IMR-90 (cell line): ENCODE data around the gene C1orf159. TPM values are rescaled to one million over a fixed set of nuclear protein-coding genes. Genes with fewer than 3 reads are reported as not detected.

ENCODE experiments used
- ATAC-seq: fragments of 200-7000 bp; cut with Tn5 transposase; 2 replicates; pipeline ENCODE4 v1.9.1; 2020; ENCODE audit warnings: low read depth, mild to moderate bottlenecking, moderate library complexity
- BruUV-seq: library from RNA; stranded (reverse); fragments of 400-500 nt; replicated peaks from 2 replicates; lab custom pipeline; 2021; lab: Mats Ljungman, UMichigan
- CTCF ChIA-PET: fragments of 300-600 bp; formaldehyde crosslinking; extraction: SDS; loops from one replicate; lab custom pipeline; 2021; ENCODE audit warnings: antibody characterized with exemption; lab: Yijun Ruan, JAX
- POLR2A ChIA-PET: fragments of 300-600 bp; sonication (Branson Sonifier 250); formaldehyde crosslinking; loops from one replicate; lab custom pipeline; 2022; ENCODE audit warnings: antibody characterized with exemption; ENCODE audit not compliant: unreplicated experiment; lab: Charles Lee
- DNase-seq: peaks from one replicate; pipeline ENCODE4 v3.0.0; 2013
- H2AFZ ChIP-seq: replicated peaks from 2 replicates; pipeline ENCODE3; 2013; ENCODE audit warnings: low read length, mild to moderate bottlenecking; ENCODE audit not compliant: poor library complexity
- H2AK5ac ChIP-seq: 2 replicates; pipeline ENCODE4 v1.6.1; 2013; ENCODE audit warnings: low read depth, low read length, inconsistent platforms
- H2AK9ac ChIP-seq: replicated peaks from 2 replicates; pipeline ENCODE3; 2013; ENCODE audit warnings: mild to moderate bottlenecking, low read depth, low read length, moderate library complexity; ENCODE audit not compliant: poor library complexity
- H2BK120ac ChIP-seq: 2 replicates; pipeline ENCODE4 v1.6.1; 2013; ENCODE audit warnings: low read depth, low read length, inconsistent platforms
- H2BK15ac ChIP-seq: 3 replicates; pipeline ENCODE4 v1.6.1; 2013; ENCODE audit warnings: low read depth, low read length, inconsistent platforms
- H2BK20ac ChIP-seq: 2 replicates; pipeline ENCODE4 v1.6.1; 2013; ENCODE audit warnings: low read depth, mild to moderate bottlenecking, inconsistent platforms, low read length, moderate library complexity
- H2BK5ac ChIP-seq: 2 replicates; pipeline ENCODE4 v1.6.1; 2013; ENCODE audit warnings: mild to moderate bottlenecking, low read depth, low read length, inconsistent platforms; ENCODE audit not compliant: poor library complexity, severe bottlenecking
- H3K14ac ChIP-seq: replicated peaks from 2 replicates; pipeline ENCODE4 v1.6.1; 2013; ENCODE audit warnings: low read depth, low read length, inconsistent platforms
- H3K18ac ChIP-seq: 2 replicates; pipeline ENCODE4 v1.6.1; 2013; ENCODE audit warnings: low read depth, low read length, control low read depth
- H3K23ac ChIP-seq: 2 replicates; pipeline ENCODE4 v1.6.1; 2013; ENCODE audit warnings: low read depth, low read length, inconsistent platforms
- H3K27ac ChIP-seq: 2 replicates; pipeline ENCODE4 v1.5.1; 2013; ENCODE audit warnings: mild to moderate bottlenecking, control low read depth, low read length; ENCODE audit not compliant: insufficient read depth
- H3K27me3 ChIP-seq: 2 replicates; pipeline ENCODE4 v1.6.1; 2013; ENCODE audit warnings: low read length; ENCODE audit not compliant: control insufficient read depth, insufficient read depth
- H3K36me3 ChIP-seq: 2 replicates; pipeline ENCODE4 v1.6.1; 2013; ENCODE audit warnings: low read length, mixed read lengths; ENCODE audit not compliant: control insufficient read depth, insufficient read depth
- H3K4ac ChIP-seq: 2 replicates; pipeline ENCODE4 v1.6.1; 2013; ENCODE audit warnings: low read depth, low read length, inconsistent platforms
- H3K4me1 ChIP-seq: 2 replicates; pipeline ENCODE4 v1.6.1; 2013; ENCODE audit warnings: low read length, mixed read lengths; ENCODE audit not compliant: control insufficient read depth, insufficient read depth
- H3K4me2 ChIP-seq: 2 replicates; pipeline ENCODE4 v1.6.1; 2013; ENCODE audit warnings: low read depth, mild to moderate bottlenecking, control low read depth, low read length, moderate library complexity
- H3K4me3 ChIP-seq: 2 replicates; pipeline ENCODE4 v1.5.1; 2013; ENCODE audit warnings: low read depth, mild to moderate bottlenecking, control low read depth, low read length, moderate library complexity; ENCODE audit not compliant: insufficient read depth
- H3K56ac ChIP-seq: 2 replicates; pipeline ENCODE4 v1.6.1; 2013; ENCODE audit warnings: low read length, inconsistent platforms; ENCODE audit not compliant: insufficient read depth; ENCODE audit errors: extremely low read depth
- H3K79me1 ChIP-seq, 2 experiments: 2 replicates each; pipeline ENCODE4 v1.6.1; 2013; ENCODE audit warnings: low read length in 2 of 2, inconsistent platforms in 1 of 2, low read depth in 1 of 2
- H3K9ac ChIP-seq: 2 replicates; pipeline ENCODE4 v1.6.1; 2013; ENCODE audit warnings: low read depth, low read length, control low read depth
- H3K9me1 ChIP-seq: 2 replicates; pipeline ENCODE4 v1.6.1; 2013; ENCODE audit warnings: low read length, inconsistent platforms; ENCODE audit not compliant: insufficient read depth
- H3K9me3 ChIP-seq: 2 replicates; pipeline ENCODE4 v1.6.1; 2013; ENCODE audit warnings: low read length; ENCODE audit not compliant: control insufficient read depth, insufficient read depth
- H4K20me1 ChIP-seq: 2 replicates; pipeline ENCODE4 v1.6.1; 2013; ENCODE audit warnings: low read length, inconsistent platforms; ENCODE audit not compliant: insufficient read depth
- H4K5ac ChIP-seq: 2 replicates; pipeline ENCODE4 v1.6.1; 2013; ENCODE audit warnings: mild to moderate bottlenecking, low read depth, low read length, control low read depth
- H4K8ac ChIP-seq, 2 experiments: 2 replicates each; pipeline ENCODE4 v1.6.1; 2013; ENCODE audit warnings: low read depth in 2 of 2, low read length in 2 of 2, control low read depth in 1 of 2, inconsistent platforms in 1 of 2
- H4K91ac ChIP-seq: 2 replicates; pipeline ENCODE4 v1.6.1; 2013; ENCODE audit warnings: low read depth, low read length, inconsistent platforms; ENCODE audit not compliant: insufficient read depth
- CEBPB ChIP-seq: IDR thresholded peaks from 2 replicates; pipeline ENCODE4 v1.6.1; 2012; ENCODE audit warnings: low read depth, low read length, improper control_type of control experiment
- MAFK ChIP-seq: IDR thresholded peaks from 2 replicates; pipeline ENCODE4 v1.6.1; 2012; ENCODE audit warnings: low read depth, low read length, improper control_type of control experiment
- MAZ ChIP-seq: IDR thresholded peaks from 2 replicates; pipeline ENCODE4 v1.6.1; 2012; ENCODE audit warnings: low read depth, mild to moderate bottlenecking, low read length, improper control_type of control experiment, moderate library complexity, borderline replicate concordance
- MXI1 ChIP-seq: IDR thresholded peaks from 2 replicates; pipeline ENCODE4 v1.6.1; 2012; ENCODE audit warnings: low read depth, mild to moderate bottlenecking, low read length, moderate library complexity, borderline replicate concordance
- WGBS, 2 experiments: methylation state at CpG; one replicate each; pipeline versions ENCODE4 v1.1.5 to v1.1.7; 2013; ENCODE audit warnings: missing lambda C conversion rate in 2 of 2; ENCODE audit not compliant: insufficient read length in 1 of 2; ENCODE audit errors: extremely low coverage in 2 of 2; 5-methylcytosine and 5-hydroxymethylcytosine counted together
- dilution Hi-C: fragments of 300-500 bp; cut with HindIII; formaldehyde crosslinking; loops from one replicate; pipeline ENCODE4 v1.14.3; 2018; ENCODE audit warnings: low sequenced_read_pairs; ENCODE audit not compliant: unreplicated experiment
- in situ Hi-C: fragments of 300-500 bp; cut with MboI; formaldehyde crosslinking; loops from 3 replicates; pipeline ENCODE4 v1.14.3; 2019; ENCODE audit warnings: low sequenced_read_pairs, inconsistent platforms, mixed read lengths
- intact Hi-C: fragments of 100-400 bp; cut with micrococcal nuclease; formaldehyde crosslinking; loops from 2 replicates; pipeline ENCODE4 v1.10.0; 2022
- polyA plus RNA-seq, 3 experiments: library from polyadenylated mRNA; depleted of rRNA; stranded (reverse); fragments of >200 nt; gene quantifications; 2 replicates each; pipeline ENCODE4 v1.2.3, GENCODE V29; 2012; ENCODE audit warnings: low replicate concordance in 1 of 3
- total RNA-seq: library from RNA; depleted of rRNA; stranded (reverse); fragments of >200 nt; gene quantifications from 2 replicates; pipeline ENCODE4 v1.2.3, GENCODE V29; 2012
- TF ChIP-seq, protein P1 (sequence below): conservative IDR thresholded peaks from 2 replicates; pipeline ENCODE4 v1.5.1; 2012; ENCODE audit warnings: mild to moderate bottlenecking, low read depth, low read length, improper control_type of control experiment

C1orf159 gene
- total and polyA plus RNA-seq, 2 of the 4 experiments (the other 2 are of a cell fraction): 2.9 to 12.6 TPM

DNA sequence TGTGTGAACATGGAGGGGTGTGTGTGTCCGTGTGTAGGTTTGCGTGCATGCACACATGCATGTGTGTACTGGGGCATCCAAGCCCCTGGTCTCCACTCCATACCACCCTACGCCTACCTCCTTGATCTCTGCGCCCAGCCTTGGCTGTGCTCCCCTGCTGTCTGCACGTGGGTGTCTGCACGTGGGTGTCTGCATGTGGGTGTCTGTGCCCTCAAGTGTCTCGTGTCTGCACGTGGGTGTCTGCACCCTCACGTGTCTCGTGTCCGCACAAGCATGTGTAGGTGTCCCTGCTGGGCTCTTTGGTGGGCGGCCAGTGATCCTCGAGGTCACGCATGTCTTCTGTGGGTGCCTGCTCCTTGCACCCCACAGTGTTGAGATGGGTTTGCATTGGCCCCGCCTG, 62.9 kb downstream of the C1orf159 start:
- no TSS peak for BruUV-seq
- no peak overlapping the region for H2BK5ac ChIP-seq
- no peaks in the 10 kb centered on the region for H3K27me3 ChIP-seq
- WGBS, 2 experiments: 93% methylated on average over 13 of the region's 15 CpGs; no CpG with 5 or more reads in 1 of the 2 experiments
- no peaks in the 10 kb centered on the region for H3K9me1 ChIP-seq
- no peak for TF ChIP-seq MAFK
- TF ChIP-seq MXI1: no peak
- TF ChIP-seq, protein P1, sequence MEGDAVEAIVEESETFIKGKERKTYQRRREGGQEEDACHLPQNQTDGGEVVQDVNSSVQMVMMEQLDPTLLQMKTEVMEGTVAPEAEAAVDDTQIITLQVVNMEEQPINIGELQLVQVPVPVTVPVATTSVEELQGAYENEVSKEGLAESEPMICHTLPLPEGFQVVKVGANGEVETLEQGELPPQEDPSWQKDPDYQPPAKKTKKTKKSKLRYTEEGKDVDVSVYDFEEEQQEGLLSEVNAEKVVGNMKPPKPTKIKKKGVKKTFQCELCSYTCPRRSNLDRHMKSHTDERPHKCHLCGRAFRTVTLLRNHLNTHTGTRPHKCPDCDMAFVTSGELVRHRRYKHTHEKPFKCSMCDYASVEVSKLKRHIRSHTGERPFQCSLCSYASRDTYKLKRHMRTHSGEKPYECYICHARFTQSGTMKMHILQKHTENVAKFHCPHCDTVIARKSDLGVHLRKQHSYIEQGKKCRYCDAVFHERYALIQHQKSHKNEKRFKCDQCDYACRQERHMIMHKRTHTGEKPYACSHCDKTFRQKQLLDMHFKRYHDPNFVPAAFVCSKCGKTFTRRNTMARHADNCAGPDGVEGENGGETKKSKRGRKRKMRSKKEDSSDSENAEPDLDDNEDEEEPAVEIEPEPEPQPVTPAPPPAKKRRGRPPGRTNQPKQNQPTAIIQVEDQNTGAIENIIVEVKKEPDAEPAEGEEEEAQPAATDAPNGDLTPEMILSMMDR: no peak
- TF ChIP-seq MAZ: no peak
- no peak for TF ChIP-seq CEBPB
- H3K79me1 ChIP-seq: peaks cover 5 to 9% of the 10 kb centered on the region in 2 experiments; a peak in 2 of 4 replicates
- ATAC-seq: no peak
- H2BK120ac ChIP-seq: no peak overlapping the region
- H3K9ac ChIP-seq: no peak overlapping the region
- H3K27ac ChIP-seq: no peak overlapping the region
- H3K18ac ChIP-seq: no peak overlapping the region
- CTCF ChIA-PET: no interaction called here
- dilution Hi-C loops: no loop called here
- no peak overlapping the region for H2AK9ac ChIP-seq
- H2AK5ac ChIP-seq: no peak overlapping the region
- intact Hi-C loops: no loop called here
- DNase-seq: no peak
- no peak overlapping the region for H2BK15ac ChIP-seq
- H3K9me3 ChIP-seq: no peaks in the 10 kb centered on the region
- H3K23ac ChIP-seq: no peak overlapping the region
- H3K4me2 ChIP-seq: no peak overlapping the region
- H3K4ac ChIP-seq: no peak overlapping the region
- H3K14ac ChIP-seq: no peak overlapping the region
- H4K8ac ChIP-seq: no peak overlapping the region
- POLR2A ChIA-PET: no interaction called here
- H3K36me3 ChIP-seq: peaks cover 54% of the 10 kb centered on the region
- H4K20me1 ChIP-seq: peaks cover 6% of the 10 kb centered on the region
- H2AFZ ChIP-seq: no peak overlapping the region
- no peak overlapping the region for H2BK20ac ChIP-seq
- H4K5ac ChIP-seq: no peak overlapping the region
- no peak overlapping the region for H4K91ac ChIP-seq
- in situ Hi-C loops: no loop called here
- H3K4me3 ChIP-seq: no peak overlapping the region
- no peak overlapping the region for H3K56ac ChIP-seq
- no peaks in the 10 kb centered on the region for H3K4me1 ChIP-seq
